Spleen (tissue), 7 donors: Measurements from ENCODE around the gene CR2.

Experiments
- POLR2A ChIP-seq, 3 donors: fragments of 450-650 bp; IDR thresholded peaks; one replicate each; pipeline ENCODE4 v1.5.1; 2017; ENCODE audit warnings: antibody characterized with exemption in 3 of 3, mild to moderate bottlenecking in 1 of 3
- POLR2AphosphoS5 ChIP-seq, 3 donors: sonication (generic); formaldehyde crosslinking; IDR thresholded peaks; one replicate each; pipeline ENCODE4 v1.5.1; 2017; ENCODE audit warnings: antibody characterized with exemption in 3 of 3
- TF ChIP-seq, protein P1 (sequence below), 11 experiments: fragments of 200-600 bp in 7 of 11; fragments of 450-650 bp in 4 of 11; sonication (generic) in 4 of 11; IDR thresholded peaks in 8 of 11; conservative IDR thresholded peaks in 3 of 11; 1 replicate in 7 of 11; 2 replicates in 4 of 11; pipeline versions ENCODE4 v1.4.0 to v1.8.0; 2016 to 2021; ENCODE audit warnings: antibody characterized with exemption in 11 of 11, inconsistent platforms in 4 of 11, mild to moderate bottlenecking in 1 of 11
- donor health status: DM: no; HTN: no; CAD: no; lungs with moderate emphysema.
- donor health status: DM: no; HTN: no; CAD: no.
- donor health status: DM: no; HTN: no; CAD: no.

DNA sequence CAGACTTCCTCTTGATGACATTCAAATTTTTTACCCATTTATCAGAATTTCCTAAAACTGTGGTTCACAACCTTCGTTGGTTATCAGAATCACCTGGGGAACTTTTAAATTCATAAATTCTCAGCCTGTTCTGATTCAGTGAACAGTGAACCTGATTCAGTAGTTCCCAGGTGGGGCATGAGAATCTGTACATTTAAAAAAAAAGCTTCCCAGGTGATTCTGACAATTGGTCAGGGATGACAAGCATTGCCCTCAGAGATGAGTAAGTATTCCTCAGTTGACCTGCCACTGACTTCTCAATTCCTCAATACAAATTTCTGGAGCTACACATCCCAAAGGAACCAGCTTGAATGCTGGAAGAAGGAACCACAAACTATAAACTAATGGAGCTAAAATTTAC is 23.5 kb upstream of the CR2 start:
- TF ChIP-seq, protein P1, sequence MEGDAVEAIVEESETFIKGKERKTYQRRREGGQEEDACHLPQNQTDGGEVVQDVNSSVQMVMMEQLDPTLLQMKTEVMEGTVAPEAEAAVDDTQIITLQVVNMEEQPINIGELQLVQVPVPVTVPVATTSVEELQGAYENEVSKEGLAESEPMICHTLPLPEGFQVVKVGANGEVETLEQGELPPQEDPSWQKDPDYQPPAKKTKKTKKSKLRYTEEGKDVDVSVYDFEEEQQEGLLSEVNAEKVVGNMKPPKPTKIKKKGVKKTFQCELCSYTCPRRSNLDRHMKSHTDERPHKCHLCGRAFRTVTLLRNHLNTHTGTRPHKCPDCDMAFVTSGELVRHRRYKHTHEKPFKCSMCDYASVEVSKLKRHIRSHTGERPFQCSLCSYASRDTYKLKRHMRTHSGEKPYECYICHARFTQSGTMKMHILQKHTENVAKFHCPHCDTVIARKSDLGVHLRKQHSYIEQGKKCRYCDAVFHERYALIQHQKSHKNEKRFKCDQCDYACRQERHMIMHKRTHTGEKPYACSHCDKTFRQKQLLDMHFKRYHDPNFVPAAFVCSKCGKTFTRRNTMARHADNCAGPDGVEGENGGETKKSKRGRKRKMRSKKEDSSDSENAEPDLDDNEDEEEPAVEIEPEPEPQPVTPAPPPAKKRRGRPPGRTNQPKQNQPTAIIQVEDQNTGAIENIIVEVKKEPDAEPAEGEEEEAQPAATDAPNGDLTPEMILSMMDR (IDR thresholded peaks at IDR 0.05 in 8 of 11, conservative IDR thresholded peaks at IDR 0.05 in 3 of 11): no peak
- no peak for TF ChIP-seq POLR2A (IDR thresholded peaks at IDR 0.05)
- no peak for TF ChIP-seq POLR2AphosphoS5 (IDR thresholded peaks at IDR 0.05)
